ENCODE data around the gene KCTD19.

GRCh38 chr16:67326115-67326471 is 448 bp downstream of the KCTD19 start:
- TF ChIP-seq, protein P1, sequence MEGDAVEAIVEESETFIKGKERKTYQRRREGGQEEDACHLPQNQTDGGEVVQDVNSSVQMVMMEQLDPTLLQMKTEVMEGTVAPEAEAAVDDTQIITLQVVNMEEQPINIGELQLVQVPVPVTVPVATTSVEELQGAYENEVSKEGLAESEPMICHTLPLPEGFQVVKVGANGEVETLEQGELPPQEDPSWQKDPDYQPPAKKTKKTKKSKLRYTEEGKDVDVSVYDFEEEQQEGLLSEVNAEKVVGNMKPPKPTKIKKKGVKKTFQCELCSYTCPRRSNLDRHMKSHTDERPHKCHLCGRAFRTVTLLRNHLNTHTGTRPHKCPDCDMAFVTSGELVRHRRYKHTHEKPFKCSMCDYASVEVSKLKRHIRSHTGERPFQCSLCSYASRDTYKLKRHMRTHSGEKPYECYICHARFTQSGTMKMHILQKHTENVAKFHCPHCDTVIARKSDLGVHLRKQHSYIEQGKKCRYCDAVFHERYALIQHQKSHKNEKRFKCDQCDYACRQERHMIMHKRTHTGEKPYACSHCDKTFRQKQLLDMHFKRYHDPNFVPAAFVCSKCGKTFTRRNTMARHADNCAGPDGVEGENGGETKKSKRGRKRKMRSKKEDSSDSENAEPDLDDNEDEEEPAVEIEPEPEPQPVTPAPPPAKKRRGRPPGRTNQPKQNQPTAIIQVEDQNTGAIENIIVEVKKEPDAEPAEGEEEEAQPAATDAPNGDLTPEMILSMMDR (IDR thresholded peaks at IDR 0.05 in 8 of 11, conservative IDR thresholded peaks at IDR 0.05 in 3 of 11): no peak
- no peak for TF ChIP-seq POLR2AphosphoS5 (IDR thresholded peaks at IDR 0.05)
